Activated CD8-positive, alpha-beta T cell treated with anti-CD3 and anti-CD28 coated beads, Interleukin-2, amount 10 ng/mL, durations not matched to agents 7 days and 5 days (primary cell): Measurements from ENCODE around the gene TUBB1. TPM values are rescaled to one million over a fixed set of nuclear protein-coding genes. Genes with fewer than 3 reads are reported as not detected.
"Not testable (repeated sequence)": the region's sequence is repeated elsewhere in the genome, so short reads cannot be mapped to it uniquely, and the experiment has no call there.

Experiments used
- ATAC-seq: fragments of 150-1000 bp; cut with Tn5 transposase; one replicate; pipeline ENCODE4 v1.10.0; 2021; ENCODE audit warnings: moderate library complexity
- CTCF ChIA-PET: fragments of 350-600 bp; sonication (Branson Sonifier 250); formaldehyde crosslinking; loops from one replicate; lab custom pipeline; 2021; ENCODE audit warnings: antibody characterized with exemption; lab: Charles Lee
- POLR2A ChIA-PET: fragments of 350-600 bp; sonication (Branson Sonifier 250); formaldehyde crosslinking; loops from one replicate; lab custom pipeline; 2021; ENCODE audit warnings: antibody characterized with exemption; lab: Charles Lee
- DNase-seq: peaks from one replicate; pipeline ENCODE4 v3.0.0-alpha.2; 2020
- H3K27ac Mint-ChIP-seq: one replicate; pipeline ENCODE4 v1.8.0; 2021; ENCODE audit warnings: mild to moderate bottlenecking, mixed read lengths
- H3K27me3 Mint-ChIP-seq: one replicate; pipeline ENCODE4 v1.8.0; 2021; ENCODE audit warnings: low read depth, mixed read lengths
- H3K36me3 Mint-ChIP-seq: one replicate; pipeline ENCODE4 v1.8.0; 2021; ENCODE audit warnings: low read depth, mixed read lengths
- H3K4me1 Mint-ChIP-seq: one replicate; pipeline ENCODE4 v1.8.0; 2021; ENCODE audit warnings: low read depth, mixed read lengths
- H3K4me3 Mint-ChIP-seq: one replicate; pipeline ENCODE4 v1.8.0; 2021; ENCODE audit warnings: mild to moderate bottlenecking, mixed read lengths
- H3K9me3 Mint-ChIP-seq: one replicate; pipeline ENCODE4 v1.8.0; 2022; ENCODE audit warnings: mixed read lengths; ENCODE audit not compliant: insufficient read depth
- total RNA-seq, 2 experiments: library from RNA; stranded (reverse); gene quantifications; one replicate each; pipeline ENCODE4 v1.2.3, GENCODE V29; 2021

Gene TUBB1
- total RNA-seq, 2 experiments from 2014 or later: not detected

- ChIA-PET CTCF (no interaction called here), POLR2A (no interaction called here)
- Mint-ChIP-seq H3K27ac (no peak overlapping the region), H3K9me3 (no peaks in the 10 kb centered on the region), H3K27me3 (no peaks in the 10 kb centered on the region), H3K4me1 (peaks cover 55% of the 10 kb centered on the region), H3K36me3 (peaks cover 70% of the 10 kb centered on the region), H3K4me3 (no peak overlapping the region)
- DNase-seq: no peak
- ATAC-seq: no peak
Measured at GRCh38 chr20:59037386-59037785, 18.2 kb downstream of the TUBB1 start.

GRCh38 chr20:59039233-59039632, 20.0 kb downstream of the TUBB1 start:
- ChIA-PET CTCF (no interaction called here), POLR2A (no interaction called here)
- ATAC-seq (no peak), DNase-seq (no peak)
- H3K36me3 Mint-ChIP-seq: peaks cover 60% of the 10 kb centered on the region
- peak overlapping the region; percentile 51 for H3K27ac Mint-ChIP-seq
- H3K4me3 Mint-ChIP-seq: peak overlapping the region; percentile 19
- no peaks in the 10 kb centered on the region for H3K27me3 Mint-ChIP-seq
- peaks cover 58% of the 10 kb centered on the region for H3K4me1 Mint-ChIP-seq
- H3K9me3 Mint-ChIP-seq: no peaks in the 10 kb centered on the region

- Mint-ChIP-seq H3K9me3 (no peaks in the 10 kb centered on the region), H3K27ac (peak overlapping the region; percentile 45), H3K4me1 (peaks cover 60% of the 10 kb centered on the region), H3K36me3 (peaks cover 50% of the 10 kb centered on the region), H3K27me3 (no peaks in the 10 kb centered on the region), H3K4me3 (peak overlapping the region; percentile 91)
- ChIA-PET POLR2A (interaction anchor here (0.9 to 1.6 kb wide), 2 partner anchors 8 to 50 kb away, joined by 3 to 7 read pairs; partner anchors contain the start of gene ATP5F1E), CTCF (interaction anchor here (0.8 to 1.3 kb wide), 3 partner anchors 9 to 389 kb away, joined by 3 to 5 read pairs (median 3); partner anchors contain the start of genes ATP5F1E and STX16)
- no peak for DNase-seq
- ATAC-seq: no peak
Measured at GRCh38 chr20:59040667-59041066, 21.4 kb downstream of the TUBB1 start.

GRCh38 chr20:59041487-59041886, 22.3 kb downstream of the TUBB1 start:
- CTCF ChIA-PET: interaction anchor here (0.7 to 3.4 kb wide), 3 partner anchors 8 to 18 kb away, joined by 3 to 18 read pairs (median 5); partner anchors contain the start of gene ATP5F1E
- DNase-seq, H3K9me3 Mint-ChIP-seq, ATAC-seq, H3K27me3 Mint-ChIP-seq: not testable (repeated sequence)
- peak overlapping the region; percentile 91 for H3K4me3 Mint-ChIP-seq
- peak overlapping the region; percentile 45 for H3K27ac Mint-ChIP-seq
- H3K36me3 Mint-ChIP-seq: peaks cover 42% of the 10 kb centered on the region
- POLR2A ChIA-PET: interaction anchor here (0.7 to 3.2 kb wide), 4 partner anchors 9 to 150 kb away, joined by 3 to 27 read pairs (median 3); partner anchors contain the start of genes ATP5F1E and NELFCD
- peaks cover 60% of the 10 kb centered on the region for H3K4me1 Mint-ChIP-seq

- Mint-ChIP-seq H3K4me3 (peak within 1 kb of the TSS; percentile 91), H3K27ac (peak within 1 kb of the TSS; percentile 96)
- no peak for DNase-seq
Measured at GRCh38 chr20:59042151-59042795, 23.0 kb downstream of the TUBB1 start, which contains the start of gene PRELID3B. Gene PRELID3B (minus strand): TSS chr20:59042786. CDS start chr20:59042730, 56 bp downstream.

GRCh38 chr20:59042796-59043631, 23.8 kb downstream of the TUBB1 start:
- Mint-ChIP-seq H3K27ac (peak overlapping the region; percentile 96), H3K36me3 (peaks cover 26% of the 10 kb centered on the region), H3K4me1 (peaks cover 50% of the 10 kb centered on the region), H3K9me3 (no peaks in the 10 kb centered on the region), H3K4me3 (peak overlapping the region; percentile 91), H3K27me3 (no peaks in the 10 kb centered on the region)
- ATAC-seq (peak; percentile 97), DNase-seq (peak; percentile 95)
- POLR2A ChIA-PET: interaction anchor here (0.5 to 3.2 kb wide), 4 partner anchors 11 to 281 kb away, joined by 3 to 27 read pairs (median 3); partner anchors contain the start of gene ATP5F1E
- CTCF ChIA-PET: interaction anchor here (0.6 to 3.4 kb wide), 7 partner anchors 10 to 363 kb away, joined by 3 to 18 read pairs (median 5); partner anchors contain the start of gene ATP5F1E

More at GRCh38 chr20:59042151-59042795, 23.0 kb downstream of the TUBB1 start, which contains the start of gene PRELID3B:
- Mint-ChIP-seq H3K36me3 (peaks cover 34% of the 10 kb centered on the region), H3K27me3 (no peaks in the 10 kb centered on the region), H3K9me3 (no peaks in the 10 kb centered on the region), H3K4me1 (peaks cover 52% of the 10 kb centered on the region)
- CTCF ChIA-PET: interaction anchor here (0.7 to 3.4 kb wide), 3 partner anchors 9 to 46 kb away, joined by 3 to 18 read pairs (median 8); partner anchors contain the start of gene ATP5F1E
- ATAC-seq: peak; percentile 53
- POLR2A ChIA-PET: interaction anchor here (0.5 to 3.2 kb wide), 7 partner anchors 10 to 281 kb away, joined by 3 to 27 read pairs (median 3); partner anchors contain the start of genes ATP5F1E and NELFCD

- DNase-seq (no peak), ATAC-seq (no peak)
- ChIA-PET CTCF (interaction anchor here (0.6 to 3.4 kb wide), 7 partner anchors 11 to 362 kb away, joined by 3 to 18 read pairs (median 5); partner anchors contain the start of gene ATP5F1E), POLR2A (interaction anchor here (1.2 to 3.2 kb wide), 2 partner anchors 12 to 154 kb away, joined by 3 to 27 read pairs; partner anchors contain the start of gene ATP5F1E)
- H3K27ac Mint-ChIP-seq: peak overlapping the region; percentile 80
- no peaks in the 10 kb centered on the region for H3K9me3 Mint-ChIP-seq
- H3K36me3 Mint-ChIP-seq: peaks cover 25% of the 10 kb centered on the region
- H3K4me3 Mint-ChIP-seq: peak overlapping the region; percentile 74
- no peaks in the 10 kb centered on the region for H3K27me3 Mint-ChIP-seq
- H3K4me1 Mint-ChIP-seq: peaks cover 52% of the 10 kb centered on the region
Measured at GRCh38 chr20:59043698-59044097, 24.5 kb downstream of the TUBB1 start.

GRCh38 chr20:59044295-59044694, 25.1 kb downstream of the TUBB1 start:
- Mint-ChIP-seq H3K36me3 (peaks cover 21% of the 10 kb centered on the region), H3K9me3 (no peaks in the 10 kb centered on the region), H3K27me3 (peaks cover under 1% of the 10 kb centered on the region), H3K27ac (no peak overlapping the region), H3K4me1 (peaks cover 47% of the 10 kb centered on the region), H3K4me3 (no peak overlapping the region)
- no peak for DNase-seq
- ATAC-seq: no peak
- ChIA-PET POLR2A (interaction anchor here (3.2 kb wide), 1 partner anchor 12 kb away, joined by 27 read pairs; the partner anchor contains the start of gene ATP5F1E), CTCF (interaction anchor here (1.0 to 3.4 kb wide), 4 partner anchors 11 to 362 kb away, joined by 3 to 18 read pairs (median 6); partner anchors contain the start of gene ATP5F1E)

- Mint-ChIP-seq H3K4me1 (peaks cover 42% of the 10 kb centered on the region), H3K27ac (no peak overlapping the region), H3K36me3 (peaks cover 17% of the 10 kb centered on the region), H3K27me3 (peaks cover 3% of the 10 kb centered on the region), H3K9me3 (no peaks in the 10 kb centered on the region), H3K4me3 (no peak overlapping the region)
- ChIA-PET CTCF (interaction anchor here (3.4 kb wide), 1 partner anchor 12 kb away, joined by 18 read pairs; the partner anchor contains the start of gene ATP5F1E), POLR2A (no interaction called here)
- DNase-seq (no peak), ATAC-seq (no peak)
Measured at GRCh38 chr20:59044796-59045195, 25.6 kb downstream of the TUBB1 start.

GRCh38 chr20:59046862-59047261, 27.6 kb downstream of the TUBB1 start:
- ChIA-PET POLR2A (interaction anchor here (1.2 kb wide), 1 partner anchor 15 kb away, joined by 3 read pairs; the partner anchor contains the start of gene ATP5F1E), CTCF (no interaction called here)
- Mint-ChIP-seq H3K4me1 (peaks cover 24% of the 10 kb centered on the region), H3K36me3 (no peaks in the 10 kb centered on the region), H3K9me3 (no peaks in the 10 kb centered on the region), H3K27me3 (peaks cover 13% of the 10 kb centered on the region), H3K4me3 (no peak overlapping the region), H3K27ac (no peak overlapping the region)
- ATAC-seq (no peak), DNase-seq (no peak)
